H1 (cell line): ENCODE results near the gene SMURF2. TPM values are rescaled to one million over a fixed set of nuclear protein-coding genes. Genes with fewer than 3 reads are reported as not detected.

Experiments
- CTCF ChIA-PET: fragments of 300-600 bp; sonication (Branson Sonifier 250); formaldehyde crosslinking; loops from one replicate; lab custom pipeline; 2021; ENCODE audit not compliant: partially characterized antibody; lab: Charles Lee
- POLR2A ChIA-PET: fragments of 300-600 bp; sonication (Branson Sonifier 250); formaldehyde crosslinking; loops from one replicate; lab custom pipeline; 2021; ENCODE audit warnings: inconsistent platforms; ENCODE audit not compliant: partially characterized antibody; lab: Charles Lee
- DNase-seq, 2 experiments: peaks; one replicate each; pipeline versions ENCODE4 v3.0.0 to v3.0.0-alpha.2; 2010 to 2022; ENCODE audit warnings: low spot score in 2 of 2, low read depth in 1 of 2, mixed read lengths in 1 of 2
- FAIRE-seq: peaks from 2 replicates; lab custom pipeline; 2011; peaks lifted over from hg19 to GRCh38; lab: Jason Lieb, UNC
- H2AFZ ChIP-seq: 2 replicates; pipeline ENCODE4 v1.8.1; 2012; ENCODE audit warnings: low read length, inconsistent platforms
- H2AK5ac ChIP-seq: 2 replicates; pipeline ENCODE4 v1.6.1; 2013; ENCODE audit warnings: low read depth, low read length
- H2BK120ac ChIP-seq: replicated peaks from 2 replicates; pipeline ENCODE3; 2013; ENCODE audit warnings: low read depth, low read length, inconsistent platforms
- H2BK12ac ChIP-seq: 2 replicates; pipeline ENCODE4 v1.6.1; 2013; ENCODE audit warnings: low read depth, low read length
- H2BK15ac ChIP-seq: 2 replicates; pipeline ENCODE4 v1.6.1; 2013; ENCODE audit warnings: low read length
- H2BK20ac ChIP-seq: 2 replicates; pipeline ENCODE4 v1.6.1; 2013; ENCODE audit warnings: low read length
- H2BK5ac ChIP-seq: 2 replicates; pipeline ENCODE4 v1.6.1; 2013; ENCODE audit warnings: low read depth, low read length
- H3K14ac ChIP-seq: 2 replicates; pipeline ENCODE4 v1.6.1; 2013; ENCODE audit warnings: inconsistent platforms; ENCODE audit not compliant: insufficient read length
- H3K18ac ChIP-seq: 2 replicates; pipeline ENCODE4 v1.6.1; 2013; ENCODE audit warnings: low read length; ENCODE audit errors: extremely low read depth
- H3K23ac ChIP-seq: 2 replicates; pipeline ENCODE4 v1.6.1; 2013; ENCODE audit warnings: inconsistent platforms; ENCODE audit not compliant: insufficient read length
- H3K23me2 ChIP-seq: 2 replicates; pipeline ENCODE4 v1.6.1; 2013; ENCODE audit warnings: low read depth, low read length
- H3K27ac ChIP-seq: 2 replicates; pipeline ENCODE4 v1.6.1; 2011; ENCODE audit warnings: low read depth, low read length, inconsistent platforms
- H3K27me3 ChIP-seq, 4 experiments: replicated peaks in 1 of 4; 1 replicate in 1 of 4; 2 replicates in 3 of 4; pipeline versions ENCODE4 v1.6.1 to v1.8.1; 2011 to 2013; ENCODE audit warnings: low read length in 3 of 4, mild to moderate bottlenecking in 3 of 4, inconsistent platforms in 2 of 4, mixed read lengths in 2 of 4, moderate library complexity in 1 of 4; ENCODE audit not compliant: control insufficient read depth in 3 of 4, insufficient read depth in 3 of 4; ENCODE audit errors: extremely low read depth in 1 of 4
- H3K36me3 ChIP-seq, 4 experiments: 2 replicates each; pipeline versions ENCODE4 v1.6.1 to v1.8.1; 2011 to 2013; ENCODE audit warnings: mild to moderate bottlenecking in 4 of 4, low read length in 3 of 4, moderate library complexity in 2 of 4, control low read depth in 1 of 4, inconsistent platforms in 1 of 4; ENCODE audit not compliant: insufficient read depth in 4 of 4, control insufficient read depth in 2 of 4
- H3K4ac ChIP-seq: replicated peaks from 2 replicates; pipeline ENCODE3; 2013; ENCODE audit warnings: low read length, low read depth, mixed read lengths, inconsistent platforms; ENCODE audit not compliant: insufficient read length
- H3K4me1 ChIP-seq, 4 experiments: replicated peaks in 1 of 4; 1 replicate in 1 of 4; 2 replicates in 3 of 4; pipeline versions ENCODE4 v1.6.1 to v1.8.1; 2011 to 2013; ENCODE audit warnings: low read length in 3 of 4, inconsistent platforms in 2 of 4, mixed read lengths in 1 of 4; ENCODE audit not compliant: insufficient read depth in 4 of 4, control insufficient read depth in 3 of 4
- H3K4me2 ChIP-seq, 2 experiments: 2 replicates each; pipeline versions ENCODE4 v1.6.1 to v1.8.1; 2011 to 2013; ENCODE audit warnings: low read depth in 2 of 2, low read length in 2 of 2, control low read depth in 1 of 2, inconsistent platforms in 1 of 2, mild to moderate bottlenecking in 1 of 2; ENCODE audit not compliant: insufficient read depth in 1 of 2
- H3K4me3 ChIP-seq, 4 experiments: fragments of 200-600, 300-600 bp in 1 of 4; sonication (generic), shearing (Covaris generic), sonication (Bioruptor Twin) in 1 of 4; 2 replicates each; pipeline versions ENCODE4 v1.5.1 to v1.8.1; 2011 to 2016; ENCODE audit warnings: low read length in 4 of 4, low read depth in 3 of 4, control low read depth in 2 of 4, inconsistent platforms in 2 of 4, mild to moderate bottlenecking in 2 of 4, mixed read lengths in 1 of 4, moderate library complexity in 1 of 4; ENCODE audit not compliant: insufficient read depth in 2 of 4; ENCODE audit errors: extremely low read depth in 1 of 4
- H3K56ac ChIP-seq: replicated peaks from 2 replicates; pipeline ENCODE3; 2013; ENCODE audit warnings: low read depth, mild to moderate bottlenecking, mixed read lengths, low read length, inconsistent platforms; ENCODE audit not compliant: insufficient read length
- H3K79me1 ChIP-seq: 2 replicates; pipeline ENCODE4 v1.6.1; 2013; ENCODE audit warnings: low read depth, low read length, control low read depth
- H3K79me2 ChIP-seq, 2 experiments: 2 replicates each; pipeline versions ENCODE4 v1.6.1 to v1.8.1; 2012 to 2013; ENCODE audit warnings: low read length in 2 of 2, mild to moderate bottlenecking in 2 of 2, inconsistent platforms in 1 of 2; ENCODE audit not compliant: insufficient read depth in 2 of 2, control insufficient read depth in 1 of 2
- H3K9ac ChIP-seq, 4 experiments: replicated peaks in 1 of 4; 1 replicate in 1 of 4; 2 replicates in 3 of 4; pipeline versions ENCODE4 v1.6.1 to v1.8.1; 2011 to 2013; ENCODE audit warnings: low read depth in 3 of 4, low read length in 3 of 4, control low read depth in 2 of 4, mild to moderate bottlenecking in 2 of 4, moderate library complexity in 2 of 4, inconsistent platforms in 1 of 4; ENCODE audit errors: extremely low read depth in 1 of 4
- H3K9me3 ChIP-seq, 2 experiments: 2 replicates each; pipeline versions ENCODE4 v1.6.1 to v1.8.1; 2012 to 2013; ENCODE audit warnings: mild to moderate bottlenecking in 2 of 2, moderate library complexity in 2 of 2, control low read depth in 1 of 2, inconsistent platforms in 1 of 2, low read depth in 1 of 2, low read length in 1 of 2, mixed read lengths in 1 of 2; ENCODE audit not compliant: insufficient read depth in 2 of 2
- H4K20me1 ChIP-seq, 2 experiments: replicated peaks in 1 of 2; 2 replicates each; pipeline versions ENCODE3 to v1.8.1; 2011 to 2013; ENCODE audit warnings: inconsistent platforms in 2 of 2, low read length in 2 of 2, mild to moderate bottlenecking in 1 of 2; ENCODE audit not compliant: insufficient read depth in 2 of 2, control insufficient read depth in 1 of 2
- H4K5ac ChIP-seq: 2 replicates; pipeline ENCODE4 v1.6.1; 2013; ENCODE audit warnings: low read length, low read depth, mixed read lengths, inconsistent platforms; ENCODE audit not compliant: insufficient read length
- H4K8ac ChIP-seq: 2 replicates; pipeline ENCODE4 v1.8.0; 2013; ENCODE audit warnings: mild to moderate bottlenecking, moderate library complexity, low read length, inconsistent platforms; ENCODE audit not compliant: insufficient read depth; ENCODE audit errors: extremely low read depth
- H4K91ac ChIP-seq: replicated peaks from 2 replicates; pipeline ENCODE3; 2013; ENCODE audit warnings: low read length, mixed read lengths, inconsistent platforms; ENCODE audit not compliant: insufficient read length
- ASH2L ChIP-seq: fragments of 200-600, 300-600 bp; sonication (generic); IDR thresholded peaks from one replicate; pipeline ENCODE4 v1.7.1; 2017; ENCODE audit warnings: low read length
- HDAC6 ChIP-seq: IDR thresholded peaks from one replicate; pipeline ENCODE4 v1.7.1; 2012; ENCODE audit warnings: low read depth, mild to moderate bottlenecking, inconsistent platforms, low read length, moderate library complexity
- WGBS, 2 experiments: shearing (Covaris generic) in 1 of 2; methylation state at CpG; one replicate each; pipeline versions ENCODE4 v1.1.6 to v1.1.7; 2013 to 2015; ENCODE audit warnings: low lambda C conversion rate in 2 of 2, mixed read lengths in 2 of 2, inconsistent platforms in 1 of 2, low coverage in 1 of 2, missing lambda C conversion rate in 1 of 2; ENCODE audit not compliant: insufficient replicate concordance in 2 of 2, insufficient coverage in 1 of 2, insufficient read length in 1 of 2; ENCODE audit errors: extremely low coverage in 1 of 2, missing lambda C conversion rate in 1 of 2; 5-methylcytosine and 5-hydroxymethylcytosine counted together
- polyA plus RNA-seq, 7 experiments: library from polyadenylated mRNA; depleted of rRNA in 3 of 7; stranded (reverse) in 5 of 7; unstranded in 2 of 7; fragments of >200 nt in 5 of 7; fragments of 200-250 nt in 2 of 7; gene quantifications; 1 replicate in 5 of 7; 2 replicates in 1 of 7; 4 replicates in 1 of 7; pipeline versions ENCODE4 v1.2.1 to v1.2.3, GENCODE V29; 2011 to 2013; ENCODE audit warnings: missing spikeins in 2 of 7, mixed read lengths in 2 of 7
- total RNA-seq: library from RNA; stranded (reverse); fragmentation: NEBNext Ultra II Directional; extraction: Animal tissue kit (Norgen Biotek cat#: 25700); gene quantifications from 2 replicates; pipeline ENCODE4 v1.2.1, GENCODE V29; 2021

SMURF2 gene
- total and polyA plus RNA-seq, 2 of the 8 experiments (the other 6 are each of a cell fraction or from before 2014, with no cell fraction given): 7.2 to 29.2 TPM

- no peak for DNase-seq
- Histone ChIP-seq H3K14ac (no peak overlapping the region), H3K4me2 (no peak overlapping the region), H3K27me3 (no peaks in the 10 kb centered on the region), H3K9me3 (no peaks in the 10 kb centered on the region), H3K56ac (no peak overlapping the region), H2BK120ac (no peak overlapping the region), H2AFZ (no peak overlapping the region), H3K79me1 (no peaks in the 10 kb centered on the region), H3K23ac (no peak overlapping the region), H3K23me2 (no peaks in the 10 kb centered on the region; the same call in 1 of the 2 replicates), H2AK5ac (no peak overlapping the region), H4K5ac (no peak overlapping the region), H2BK5ac (no peak overlapping the region), H2BK20ac (no peak overlapping the region), H4K20me1 (peaks cover 0 to 2% of the 10 kb centered on the region in 2 experiments), H3K4me3 (no peak overlapping the region), H3K4ac (no peak overlapping the region), H3K18ac (no peak overlapping the region), H2BK12ac (no peak overlapping the region), H3K4me1 (no peaks in the 10 kb centered on the region), H3K79me2 (peaks cover 0 to 30% of the 10 kb centered on the region in 2 experiments; a peak in 2 of 4 replicates), H3K27ac (no peak overlapping the region), H2BK15ac (no peak overlapping the region), H3K36me3 (no peaks in the 10 kb centered on the region), H4K91ac (no peak overlapping the region), H3K9ac (no peak overlapping the region), H4K8ac (no peak overlapping the region)
- POLR2A ChIA-PET: no interaction called here
- 88% methylated on average over 1 of the region's 1 CpG; no CpG with 5 or more reads in 1 of the 2 experiments for WGBS, 2 experiments
- no peak for FAIRE-seq
- CTCF ChIA-PET: no interaction called here
- TF ChIP-seq HDAC6 (no peak), ASH2L (no peak)
These were observed 58.1 kb downstream of the SMURF2 start for GRCh38 chr17:64603987-64604386.
